ENCODE measurements around the gene RARRES1.
A peak's percentile ranks its signal among the peaks of the same experiment; 100 is the strongest.

The RARRES1 gene

DNA sequence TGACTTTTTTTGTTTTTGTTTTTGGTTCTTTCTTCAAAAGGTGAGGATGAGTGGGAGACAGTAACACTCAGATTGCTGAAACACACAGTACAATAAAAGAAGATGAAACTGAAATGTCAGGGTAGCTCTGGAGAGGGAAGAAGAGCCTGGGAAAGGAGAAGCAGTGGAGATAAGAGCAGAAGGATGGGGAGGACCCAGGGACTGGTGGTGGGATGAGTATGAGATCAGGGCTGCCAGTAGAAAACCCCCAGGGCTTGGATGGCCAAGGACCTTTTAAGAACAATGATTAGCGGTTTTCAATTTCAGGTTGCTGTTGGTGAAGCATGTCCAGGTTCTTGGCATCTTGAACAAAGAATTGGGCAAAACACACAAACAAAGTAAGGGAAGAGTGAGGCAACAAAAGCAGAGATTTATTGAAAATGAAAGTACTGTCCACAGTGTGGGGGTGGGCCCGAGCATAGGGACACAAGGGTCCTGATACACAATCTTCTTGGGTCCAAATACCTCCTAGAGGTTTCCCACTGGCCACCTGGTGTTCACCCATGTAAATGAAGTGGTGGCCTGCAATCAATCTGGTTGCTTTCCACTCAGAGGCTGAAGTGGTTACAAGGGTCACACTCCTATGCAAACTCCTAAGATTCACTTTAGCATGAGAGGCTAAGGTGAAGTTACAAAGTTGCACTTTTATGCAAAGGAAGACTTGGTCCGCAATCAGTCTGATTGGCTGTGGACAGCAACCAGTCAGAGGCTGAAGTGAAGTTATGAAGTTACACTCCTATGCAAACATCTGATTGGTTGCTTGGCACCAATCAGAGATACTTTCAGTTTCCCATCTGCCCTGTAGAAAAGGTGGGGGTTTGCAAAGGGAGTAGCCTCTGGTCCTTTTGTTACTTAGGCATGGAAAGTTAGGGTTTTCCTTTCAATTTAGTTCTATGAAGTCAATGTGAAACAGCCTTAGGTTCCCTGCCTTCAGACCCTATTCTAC lies 43.5 kb upstream of the RARRES1 start:
- no peaks in the 10 kb centered on the region for H3K79me2 ChIP-seq (ENCODE audit: control insufficient read depth, low read length)
- no peaks in the 10 kb centered on the region for H3K36me3 ChIP-seq (ENCODE audit: control insufficient read depth, low read length)

DNA sequence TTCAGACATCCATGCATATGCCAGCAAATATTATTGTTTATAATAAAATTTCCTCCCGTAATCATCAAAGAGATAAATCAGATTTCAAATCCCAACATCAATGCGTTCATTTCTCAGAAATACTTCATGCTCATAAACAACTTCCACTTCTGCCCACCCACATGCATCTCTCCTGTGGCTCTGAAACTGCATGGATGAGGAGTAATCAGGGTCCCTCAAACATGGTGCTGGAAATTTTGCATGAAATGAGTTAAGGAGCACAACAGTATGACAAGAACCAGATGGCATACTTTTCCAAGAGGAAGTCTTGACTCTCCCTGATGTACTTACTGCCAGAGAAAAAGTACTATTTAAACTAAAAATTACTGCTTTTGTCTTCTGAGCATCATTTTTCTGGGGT lies 42.7 kb upstream of the RARRES1 start:
- Histone ChIP-seq H3K79me2 (ENCODE audit: control insufficient read depth, low read length) (no peaks in the 10 kb centered on the region), H3K9me2 (replicated peaks; ENCODE audit: control insufficient read depth, low read length) (no peaks in the 10 kb centered on the region), H3K4me2 (ENCODE audit: low read length) (no peak overlapping the region), H3K27ac (ENCODE audit: low read depth, low read length) (no peak overlapping the region), H3K4me1 (ENCODE audit: control insufficient read depth, low read length) (no peaks in the 10 kb centered on the region), H4K20me1 (ENCODE audit: control insufficient read depth, insufficient read depth, low read depth, low read length) (no peaks in the 10 kb centered on the region), H3K4me3 (ENCODE audit: low read length) (no peak overlapping the region), H3K27me3 (ENCODE audit: control insufficient read depth, low read length) (no peaks in the 10 kb centered on the region), H3K9me3 (ENCODE audit: control insufficient read depth, insufficient read depth, low read length) (no peaks in the 10 kb centered on the region), H3K36me3 (ENCODE audit: control insufficient read depth, low read length) (no peaks in the 10 kb centered on the region), H3F3A (ENCODE audit: control insufficient read depth, insufficient read depth) (no peaks in the 10 kb centered on the region)
- TF ChIP-seq, protein P1, sequence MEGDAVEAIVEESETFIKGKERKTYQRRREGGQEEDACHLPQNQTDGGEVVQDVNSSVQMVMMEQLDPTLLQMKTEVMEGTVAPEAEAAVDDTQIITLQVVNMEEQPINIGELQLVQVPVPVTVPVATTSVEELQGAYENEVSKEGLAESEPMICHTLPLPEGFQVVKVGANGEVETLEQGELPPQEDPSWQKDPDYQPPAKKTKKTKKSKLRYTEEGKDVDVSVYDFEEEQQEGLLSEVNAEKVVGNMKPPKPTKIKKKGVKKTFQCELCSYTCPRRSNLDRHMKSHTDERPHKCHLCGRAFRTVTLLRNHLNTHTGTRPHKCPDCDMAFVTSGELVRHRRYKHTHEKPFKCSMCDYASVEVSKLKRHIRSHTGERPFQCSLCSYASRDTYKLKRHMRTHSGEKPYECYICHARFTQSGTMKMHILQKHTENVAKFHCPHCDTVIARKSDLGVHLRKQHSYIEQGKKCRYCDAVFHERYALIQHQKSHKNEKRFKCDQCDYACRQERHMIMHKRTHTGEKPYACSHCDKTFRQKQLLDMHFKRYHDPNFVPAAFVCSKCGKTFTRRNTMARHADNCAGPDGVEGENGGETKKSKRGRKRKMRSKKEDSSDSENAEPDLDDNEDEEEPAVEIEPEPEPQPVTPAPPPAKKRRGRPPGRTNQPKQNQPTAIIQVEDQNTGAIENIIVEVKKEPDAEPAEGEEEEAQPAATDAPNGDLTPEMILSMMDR (IDR thresholded peaks at IDR 0.05; ENCODE audit: low read depth, low read length, poor library complexity, severe bottlenecking): no peak
- no peak for TF ChIP-seq EZH2phosphoT487 (IDR thresholded peaks at IDR 0.05; ENCODE audit: borderline replicate concordance, low read length)

More for the DNA sequence above, 43.5 kb upstream of the RARRES1 start:
- H4K20me1 ChIP-seq (ENCODE audit: control insufficient read depth, insufficient read depth, low read depth, low read length): no peaks in the 10 kb centered on the region
- no peak for TF ChIP-seq EZH2phosphoT487 (IDR thresholded peaks at IDR 0.05; ENCODE audit: borderline replicate concordance, low read length)
- TF ChIP-seq, protein P1 (IDR thresholded peaks at IDR 0.05; ENCODE audit: low read depth, low read length, poor library complexity, severe bottlenecking): no peak
- no peaks in the 10 kb centered on the region for H3K4me1 ChIP-seq (ENCODE audit: control insufficient read depth, low read length)
- H3K9me3 ChIP-seq (ENCODE audit: control insufficient read depth, insufficient read depth, low read length): no peaks in the 10 kb centered on the region
- H3F3A ChIP-seq (ENCODE audit: control insufficient read depth, insufficient read depth): no peaks in the 10 kb centered on the region
- no peaks in the 10 kb centered on the region for H3K27me3 ChIP-seq (ENCODE audit: control insufficient read depth, low read length)
- H3K9me2 ChIP-seq (replicated peaks; ENCODE audit: control insufficient read depth, low read length): no peaks in the 10 kb centered on the region
- H3K27ac ChIP-seq (ENCODE audit: low read depth, low read length): no peak overlapping the region
- H3K4me2 ChIP-seq (ENCODE audit: low read length): no peak overlapping the region
- no peak overlapping the region for H3K4me3 ChIP-seq (ENCODE audit: low read length)

DNA sequence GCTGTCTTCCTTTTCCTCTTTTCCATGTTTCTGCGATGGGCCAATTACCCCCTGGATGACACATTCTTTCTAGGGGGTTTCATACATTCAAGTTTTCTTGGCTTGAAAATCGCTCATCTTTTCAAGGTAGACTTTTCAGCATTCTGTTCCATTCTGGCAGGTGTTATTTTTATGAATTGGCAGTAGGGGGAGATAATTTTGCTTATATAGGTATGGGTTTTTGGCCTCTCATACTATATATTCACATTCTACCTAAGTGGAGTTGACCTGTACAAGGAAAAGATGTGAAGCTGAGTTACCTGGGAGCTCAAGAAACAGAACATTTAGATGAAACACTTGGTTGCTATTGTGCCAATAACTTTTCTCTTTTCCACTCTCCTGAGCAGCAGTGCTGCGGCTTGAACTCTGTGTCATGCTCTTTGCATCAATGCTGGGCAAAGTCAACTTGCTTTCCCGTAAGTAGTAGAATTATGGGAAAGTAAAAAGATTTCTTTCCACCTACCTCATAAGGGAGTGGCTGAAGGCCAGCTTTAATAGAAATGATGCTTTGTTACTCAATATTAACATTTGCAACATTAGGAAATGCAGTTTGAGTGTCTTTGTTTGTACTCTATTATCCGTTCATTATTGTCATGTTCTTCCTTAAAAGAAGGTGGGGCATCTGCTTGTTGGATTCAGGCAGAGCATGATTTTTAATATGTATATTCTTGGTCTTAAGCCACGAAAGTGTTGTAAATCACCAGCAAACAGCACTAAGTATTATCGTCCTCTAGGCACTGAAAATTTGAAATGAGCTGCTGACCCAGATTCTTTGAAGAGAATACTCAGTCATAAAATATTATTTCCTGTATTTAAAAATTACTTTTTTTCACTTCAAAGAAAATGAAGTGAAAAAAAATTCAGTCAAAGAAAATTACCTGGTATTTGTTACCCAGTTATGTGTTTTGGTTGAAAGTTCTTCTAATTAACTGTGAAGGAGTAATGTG lies 41.9 kb upstream of the RARRES1 start:
- H3K4me3 ChIP-seq (ENCODE audit: low read length): no peak overlapping the region
- H4K20me1 ChIP-seq (ENCODE audit: control insufficient read depth, insufficient read depth, low read depth, low read length): no peaks in the 10 kb centered on the region
- H3F3A ChIP-seq (ENCODE audit: control insufficient read depth, insufficient read depth): no peaks in the 10 kb centered on the region
- H3K4me1 ChIP-seq (ENCODE audit: control insufficient read depth, low read length): no peaks in the 10 kb centered on the region
- H3K9me2 ChIP-seq (replicated peaks; ENCODE audit: control insufficient read depth, low read length): no peaks in the 10 kb centered on the region
- no peaks in the 10 kb centered on the region for H3K79me2 ChIP-seq (ENCODE audit: control insufficient read depth, low read length)
- no peaks in the 10 kb centered on the region for H3K36me3 ChIP-seq (ENCODE audit: control insufficient read depth, low read length)
- no peaks in the 10 kb centered on the region for H3K9me3 ChIP-seq (ENCODE audit: control insufficient read depth, insufficient read depth, low read length)
- H3K4me2 ChIP-seq (ENCODE audit: low read length): no peak overlapping the region
- no peaks in the 10 kb centered on the region for H3K27me3 ChIP-seq (ENCODE audit: control insufficient read depth, low read length)
- no peak overlapping the region for H3K27ac ChIP-seq (ENCODE audit: low read depth, low read length)
- TF ChIP-seq EZH2phosphoT487 (IDR thresholded peaks at IDR 0.05; ENCODE audit: borderline replicate concordance, low read length): no peak
- TF ChIP-seq, protein P1 (IDR thresholded peaks at IDR 0.05; ENCODE audit: low read depth, low read length, poor library complexity, severe bottlenecking): peak; percentile 37

Measured in DOHH2 (cell line).